Fibroblast of mammary gland (primary cell): ENCODE results near the gene NEURL1.

ENCODE experiments used
- DNase-seq: peaks from one replicate; pipeline ENCODE4 v3.0.0-alpha.2; 2010; ENCODE audit warnings: low read depth
- H3K4me3 ChIP-seq: 2 replicates; pipeline ENCODE4 v1.5.1; 2011; ENCODE audit warnings: low read depth, mild to moderate bottlenecking, low read length, moderate library complexity; ENCODE audit not compliant: control insufficient read depth
- TF ChIP-seq, protein P1 (sequence below): conservative IDR thresholded peaks from 2 replicates; pipeline ENCODE4 v1.5.1; 2011; ENCODE audit warnings: low read depth, low read length, inconsistent platforms; ENCODE audit not compliant: control insufficient read depth, insufficient read depth

The NEURL1 gene

GRCh38 chr10:103492655-103493261 lies 747 bp upstream of the NEURL1 start:
- no peak for DNase-seq
- TF ChIP-seq, protein P1, sequence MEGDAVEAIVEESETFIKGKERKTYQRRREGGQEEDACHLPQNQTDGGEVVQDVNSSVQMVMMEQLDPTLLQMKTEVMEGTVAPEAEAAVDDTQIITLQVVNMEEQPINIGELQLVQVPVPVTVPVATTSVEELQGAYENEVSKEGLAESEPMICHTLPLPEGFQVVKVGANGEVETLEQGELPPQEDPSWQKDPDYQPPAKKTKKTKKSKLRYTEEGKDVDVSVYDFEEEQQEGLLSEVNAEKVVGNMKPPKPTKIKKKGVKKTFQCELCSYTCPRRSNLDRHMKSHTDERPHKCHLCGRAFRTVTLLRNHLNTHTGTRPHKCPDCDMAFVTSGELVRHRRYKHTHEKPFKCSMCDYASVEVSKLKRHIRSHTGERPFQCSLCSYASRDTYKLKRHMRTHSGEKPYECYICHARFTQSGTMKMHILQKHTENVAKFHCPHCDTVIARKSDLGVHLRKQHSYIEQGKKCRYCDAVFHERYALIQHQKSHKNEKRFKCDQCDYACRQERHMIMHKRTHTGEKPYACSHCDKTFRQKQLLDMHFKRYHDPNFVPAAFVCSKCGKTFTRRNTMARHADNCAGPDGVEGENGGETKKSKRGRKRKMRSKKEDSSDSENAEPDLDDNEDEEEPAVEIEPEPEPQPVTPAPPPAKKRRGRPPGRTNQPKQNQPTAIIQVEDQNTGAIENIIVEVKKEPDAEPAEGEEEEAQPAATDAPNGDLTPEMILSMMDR, result no peak
- H3K4me3 ChIP-seq, result no peak overlapping the region

- TF ChIP-seq, protein P1, result no peak
- no peak for DNase-seq
- no peak overlapping the region for H3K4me3 ChIP-seq
Measured at GRCh38 chr10:103493916-103494877, 692 bp downstream of the NEURL1 start.

DNA sequence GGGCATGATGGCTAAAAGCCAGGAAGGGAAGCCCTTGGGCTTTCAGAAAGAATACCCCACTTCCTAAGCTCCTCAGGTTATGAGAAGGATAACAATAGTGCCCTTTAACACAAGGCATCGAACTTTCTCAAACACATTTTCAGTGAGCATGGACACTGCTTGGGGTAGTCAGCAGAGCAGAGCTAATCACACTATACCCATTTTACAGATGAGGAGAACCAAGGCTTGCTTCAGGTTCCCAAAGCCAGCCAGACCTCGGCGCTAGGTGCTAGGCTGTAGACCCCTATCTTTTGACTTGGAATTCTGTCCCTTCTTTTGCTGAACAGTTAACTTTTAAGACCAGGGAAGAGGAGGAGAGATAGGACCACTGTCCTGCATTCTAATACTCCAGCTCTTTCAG lies 1.8 kb downstream of the NEURL1 start:
- no peak for DNase-seq
- TF ChIP-seq, protein P1, result no peak
- H3K4me3 ChIP-seq, result no peak overlapping the region

GRCh38 chr10:103497161-103497915 lies 3.8 kb downstream of the NEURL1 start:
- TF ChIP-seq, protein P1, result no peak
- no peak overlapping the region for H3K4me3 ChIP-seq

DNA sequence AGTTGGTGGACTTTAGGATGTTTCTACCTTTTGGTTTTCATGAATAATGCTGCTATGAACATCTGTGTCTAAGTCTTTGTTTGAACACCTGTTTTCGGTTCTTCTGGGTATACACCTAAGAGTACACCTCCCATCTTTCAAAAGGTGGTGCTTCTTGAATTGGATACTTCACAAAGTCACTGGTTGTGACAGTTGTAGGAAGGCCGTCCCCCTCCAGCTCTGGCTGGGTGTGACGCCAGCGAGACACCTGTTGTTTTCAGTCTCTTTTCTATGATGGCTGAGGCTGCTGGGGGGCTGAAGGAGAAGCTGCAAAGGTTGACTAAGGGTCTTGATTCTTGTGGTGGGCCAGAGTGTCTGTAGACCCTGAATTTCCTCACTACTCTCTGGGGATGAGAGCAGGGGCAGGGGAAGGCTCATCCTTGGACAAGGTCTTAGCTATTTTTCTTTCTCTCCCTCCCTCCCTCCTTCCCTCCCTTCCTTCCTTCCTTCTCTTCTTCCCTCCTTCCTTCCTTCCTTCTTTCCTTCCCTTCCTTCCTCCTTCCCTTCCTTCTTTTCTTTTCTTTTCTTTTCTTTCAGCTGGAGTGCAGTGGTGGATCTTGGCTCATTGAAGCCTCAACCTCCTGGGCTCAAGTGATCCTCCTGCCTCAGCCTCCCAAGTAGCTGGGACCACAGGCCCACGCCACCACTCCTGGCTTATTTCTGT lies 5.6 kb downstream of the NEURL1 start:
- DNase-seq, result no peak
- TF ChIP-seq, protein P1, result no peak
- no peak overlapping the region for H3K4me3 ChIP-seq

More at GRCh38 chr10:103497161-103497915, 3.8 kb downstream of the NEURL1 start:
- DNase-seq, result no peak

DNA sequence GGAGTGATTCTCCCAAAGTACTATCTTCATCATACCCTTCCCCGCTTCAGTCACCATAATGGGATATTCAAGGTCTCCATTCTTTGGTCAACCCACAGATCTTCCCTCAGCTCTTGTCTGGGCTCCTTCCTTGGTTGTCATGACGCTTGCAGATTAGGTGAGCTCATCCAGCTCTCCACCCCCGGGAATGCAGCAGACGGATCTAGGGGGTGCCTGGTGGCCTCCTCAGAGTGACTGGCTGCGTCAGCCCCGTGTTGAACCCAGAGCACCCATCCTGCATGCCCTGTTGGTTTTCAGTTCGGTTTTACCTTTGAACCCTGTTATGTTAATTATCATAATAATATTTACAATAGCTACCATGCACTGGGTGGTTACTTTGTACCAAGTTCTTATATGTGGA lies 6.4 kb downstream of the NEURL1 start:
- H3K4me3 ChIP-seq, result no peak overlapping the region
- TF ChIP-seq, protein P1, result no peak
- DNase-seq, result no peak
